ENCODE measurements around the gene RNF150.

RNF150 gene

DNA sequence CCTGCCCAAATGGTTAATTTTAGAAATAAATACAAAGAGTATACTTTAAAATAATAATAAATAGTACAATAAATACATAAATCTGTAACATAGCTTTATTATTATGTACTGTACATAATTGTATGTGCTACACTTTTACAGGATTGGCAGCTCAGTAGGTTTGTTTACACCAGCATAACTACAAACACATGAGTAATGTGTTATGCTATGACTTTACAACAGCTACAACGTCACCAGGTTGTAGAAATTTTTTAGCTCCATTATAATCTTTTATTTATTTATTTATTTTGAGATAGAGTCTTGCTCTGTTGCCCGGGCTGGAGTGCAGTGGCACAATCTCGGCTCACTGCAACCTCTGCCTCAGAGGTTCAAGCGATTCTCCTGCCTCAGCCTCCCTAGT is 31.8 kb downstream of the RNF150 start:
- TF ChIP-seq POLR2A (IDR thresholded peaks at IDR 0.05; ENCODE audit: low read depth, low read length) (no peak), TAF1 (IDR thresholded peaks at IDR 0.05; ENCODE audit: borderline replicate concordance, low read depth, low read length) (no peak), POLR2AphosphoS5 (IDR thresholded peaks at IDR 0.05; ENCODE audit: low read depth, low read length) (no peak)
- FAIRE-seq (no peak), DNase-seq (ENCODE audit: insufficient read length) (no peak)

DNA sequence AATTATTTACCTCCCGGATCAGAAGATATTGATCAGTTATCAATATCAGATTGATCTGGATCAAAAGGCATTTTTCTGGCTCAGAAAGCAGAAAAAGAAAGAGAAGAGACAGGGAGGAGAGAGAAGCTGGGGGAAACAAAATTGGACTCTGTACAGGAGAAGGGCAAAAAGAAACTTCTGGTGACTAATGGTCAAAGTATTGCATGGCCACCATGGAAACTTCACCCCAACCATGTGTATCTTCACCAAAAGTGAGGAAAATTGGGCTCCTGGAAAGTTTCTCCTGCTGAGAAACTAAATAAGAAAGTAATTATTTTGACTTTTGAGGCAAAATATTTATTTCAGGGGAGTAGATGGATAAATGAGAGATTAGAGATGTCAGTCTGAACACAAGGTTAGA is 33.9 kb downstream of the RNF150 start:
- TF ChIP-seq POLR2AphosphoS5 (IDR thresholded peaks at IDR 0.05; ENCODE audit: low read depth, low read length), result no peak
- no peak for TF ChIP-seq POLR2A (IDR thresholded peaks at IDR 0.05; ENCODE audit: low read depth, low read length)
- TF ChIP-seq TAF1 (IDR thresholded peaks at IDR 0.05; ENCODE audit: borderline replicate concordance, low read depth, low read length), result no peak
- DNase-seq (ENCODE audit: insufficient read length) (no peak), FAIRE-seq (no peak)

DNA sequence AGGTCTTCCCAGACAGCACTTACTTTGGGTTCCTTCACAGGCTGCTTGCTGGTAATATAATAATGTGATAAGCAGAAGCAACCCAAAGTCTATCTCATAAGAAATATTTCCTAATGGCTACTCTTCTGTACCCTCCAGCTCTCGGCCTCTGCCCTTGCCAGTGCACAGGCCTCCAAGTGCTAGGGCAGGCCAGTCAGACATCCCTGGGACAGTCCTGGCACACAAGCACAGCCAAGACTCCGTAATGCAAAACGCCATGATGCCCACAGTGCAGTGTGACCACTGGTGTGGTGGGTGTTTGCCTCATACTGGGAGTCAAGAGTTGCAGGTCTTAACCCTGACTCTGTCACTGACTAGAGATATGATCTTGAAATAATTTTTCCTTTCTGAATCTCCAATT is 35.1 kb downstream of the RNF150 start:
- FAIRE-seq (no peak), DNase-seq (ENCODE audit: insufficient read length) (no peak)
- TF ChIP-seq POLR2A (IDR thresholded peaks at IDR 0.05; ENCODE audit: low read depth, low read length) (no peak), POLR2AphosphoS5 (IDR thresholded peaks at IDR 0.05; ENCODE audit: low read depth, low read length) (no peak), TAF1 (IDR thresholded peaks at IDR 0.05; ENCODE audit: borderline replicate concordance, low read depth, low read length) (no peak)

GRCh38 chr4:141090473-141090872 is 42.8 kb downstream of the RNF150 start:
- FAIRE-seq, result no peak
- TF ChIP-seq POLR2A (IDR thresholded peaks at IDR 0.05; ENCODE audit: low read depth, low read length) (no peak), POLR2AphosphoS5 (IDR thresholded peaks at IDR 0.05; ENCODE audit: low read depth, low read length) (no peak), TAF1 (IDR thresholded peaks at IDR 0.05; ENCODE audit: borderline replicate concordance, low read depth, low read length) (no peak)

GRCh38 chr4:141081921-141082395 is 51.3 kb downstream of the RNF150 start:
- TF ChIP-seq POLR2A (IDR thresholded peaks at IDR 0.05; ENCODE audit: low read depth, low read length), result no peak
- TF ChIP-seq POLR2AphosphoS5 (IDR thresholded peaks at IDR 0.05; ENCODE audit: low read depth, low read length), result no peak
- no peak for TF ChIP-seq TAF1 (IDR thresholded peaks at IDR 0.05; ENCODE audit: borderline replicate concordance, low read depth, low read length)
- no peak for FAIRE-seq
- DNase-seq (ENCODE audit: insufficient read length), result no peak

More at GRCh38 chr4:141090473-141090872, 42.8 kb downstream of the RNF150 start:
- no peak for DNase-seq (ENCODE audit: insufficient read length)

DNA sequence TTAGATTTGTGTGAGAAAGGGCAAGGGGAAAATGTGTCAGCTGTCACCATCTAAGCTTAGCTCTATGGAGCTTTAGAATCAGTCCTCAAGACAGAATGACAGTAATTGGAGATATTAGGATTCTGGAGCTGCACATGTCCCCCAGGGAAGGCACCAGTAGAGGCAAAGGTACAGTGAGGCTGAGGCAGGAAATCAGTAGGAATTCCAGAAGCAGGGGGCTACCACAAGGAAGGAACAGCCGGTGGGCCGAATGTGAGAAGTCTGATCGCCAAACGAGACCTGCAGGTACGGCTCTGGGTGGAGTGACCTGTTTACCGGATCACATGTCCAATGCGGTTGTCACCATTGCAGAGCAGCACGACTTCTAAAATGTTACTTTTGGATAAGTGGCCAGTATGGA is 52.6 kb downstream of the RNF150 start:
- DNase-seq (ENCODE audit: insufficient read length), result no peak
- no peak for FAIRE-seq
- TF ChIP-seq POLR2A (IDR thresholded peaks at IDR 0.05; ENCODE audit: low read depth, low read length) (no peak), TAF1 (IDR thresholded peaks at IDR 0.05; ENCODE audit: borderline replicate concordance, low read depth, low read length) (no peak), POLR2AphosphoS5 (IDR thresholded peaks at IDR 0.05; ENCODE audit: low read depth, low read length) (no peak)

DNA sequence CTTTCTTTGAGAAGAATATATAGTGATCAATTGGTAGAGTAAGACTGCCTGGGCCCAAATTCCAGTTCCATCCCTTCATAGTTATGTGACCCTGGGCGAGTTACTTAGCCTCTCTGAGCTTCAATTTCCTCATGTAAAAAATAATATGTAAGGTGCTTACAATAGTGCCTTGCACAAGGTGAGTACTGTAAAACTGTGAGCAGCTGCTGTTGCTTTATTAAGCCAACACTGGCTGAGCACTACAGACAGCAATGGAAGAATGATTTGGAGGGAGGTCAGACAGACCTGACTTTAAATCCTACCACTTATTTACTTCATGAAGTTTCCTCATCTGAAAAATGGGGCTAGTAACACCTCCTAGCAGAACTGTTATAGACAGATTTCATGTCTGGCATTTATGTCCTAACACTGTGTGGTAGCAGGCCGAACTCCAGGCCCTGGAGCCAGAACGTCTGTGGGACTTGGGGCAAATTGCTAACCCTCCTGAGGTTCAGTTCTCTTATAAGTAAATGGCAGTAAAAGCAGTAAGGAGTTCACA is 53.8 kb downstream of the RNF150 start:
- TF ChIP-seq POLR2A (IDR thresholded peaks at IDR 0.05; ENCODE audit: low read depth, low read length), result no peak
- no peak for TF ChIP-seq TAF1 (IDR thresholded peaks at IDR 0.05; ENCODE audit: borderline replicate concordance, low read depth, low read length)
- no peak for TF ChIP-seq POLR2AphosphoS5 (IDR thresholded peaks at IDR 0.05; ENCODE audit: low read depth, low read length)
- no peak for FAIRE-seq
- DNase-seq (ENCODE audit: insufficient read length), result no peak

DNA sequence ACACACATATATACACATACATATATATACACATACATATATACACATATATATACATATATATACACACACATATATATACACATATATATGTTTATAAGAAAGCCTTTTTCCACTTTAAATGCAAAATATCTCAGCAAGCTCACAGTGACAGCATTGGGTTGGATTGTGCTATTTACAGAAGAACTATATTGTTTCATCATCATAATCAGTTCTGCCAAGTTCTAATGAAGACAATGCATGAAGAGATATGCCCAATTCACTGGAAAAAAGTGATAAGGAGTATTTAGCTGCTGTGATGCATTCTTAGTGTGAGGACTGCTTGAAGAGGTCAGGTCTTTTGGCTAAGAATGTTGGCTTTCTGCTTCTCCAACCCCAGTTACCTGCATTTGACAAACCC is 54.4 kb downstream of the RNF150 start:
- TF ChIP-seq TAF1 (IDR thresholded peaks at IDR 0.05; ENCODE audit: borderline replicate concordance, low read depth, low read length) (no peak), POLR2A (IDR thresholded peaks at IDR 0.05; ENCODE audit: low read depth, low read length) (no peak), POLR2AphosphoS5 (IDR thresholded peaks at IDR 0.05; ENCODE audit: low read depth, low read length) (no peak)
- FAIRE-seq (no peak), DNase-seq (ENCODE audit: insufficient read length) (no peak)

GRCh38 chr4:141077611-141078225 is 55.6 kb downstream of the RNF150 start:
- no peak for DNase-seq (ENCODE audit: insufficient read length)
- no peak for FAIRE-seq
- no peak for TF ChIP-seq POLR2A (IDR thresholded peaks at IDR 0.05; ENCODE audit: low read depth, low read length)
- no peak for TF ChIP-seq POLR2AphosphoS5 (IDR thresholded peaks at IDR 0.05; ENCODE audit: low read depth, low read length)
- TF ChIP-seq TAF1 (IDR thresholded peaks at IDR 0.05; ENCODE audit: borderline replicate concordance, low read depth, low read length), result no peak

DNA sequence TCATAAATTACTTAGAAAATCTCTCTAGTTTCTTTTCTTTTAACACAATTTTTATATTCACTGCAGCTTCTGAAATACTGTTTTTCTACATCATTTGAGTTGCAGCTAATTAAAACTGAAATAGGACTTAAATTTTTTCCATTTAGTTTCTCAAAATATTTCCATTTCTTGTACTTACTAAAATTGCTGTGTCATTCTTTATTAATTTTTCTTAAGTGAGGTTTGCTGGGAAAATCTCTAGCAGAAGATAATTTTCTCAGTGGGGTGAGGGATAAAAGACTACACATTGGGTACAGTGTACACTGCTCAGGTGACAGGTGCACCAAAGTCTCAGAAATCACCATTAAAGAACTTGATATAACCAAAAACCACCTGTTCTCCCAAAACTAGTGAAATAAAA is 57.7 kb downstream of the RNF150 start:
- TF ChIP-seq POLR2A (IDR thresholded peaks at IDR 0.05; ENCODE audit: low read depth, low read length), result no peak
- no peak for TF ChIP-seq POLR2AphosphoS5 (IDR thresholded peaks at IDR 0.05; ENCODE audit: low read depth, low read length)
- no peak for TF ChIP-seq TAF1 (IDR thresholded peaks at IDR 0.05; ENCODE audit: borderline replicate concordance, low read depth, low read length)
- no peak for FAIRE-seq
- no peak for DNase-seq (ENCODE audit: insufficient read length)

DNA sequence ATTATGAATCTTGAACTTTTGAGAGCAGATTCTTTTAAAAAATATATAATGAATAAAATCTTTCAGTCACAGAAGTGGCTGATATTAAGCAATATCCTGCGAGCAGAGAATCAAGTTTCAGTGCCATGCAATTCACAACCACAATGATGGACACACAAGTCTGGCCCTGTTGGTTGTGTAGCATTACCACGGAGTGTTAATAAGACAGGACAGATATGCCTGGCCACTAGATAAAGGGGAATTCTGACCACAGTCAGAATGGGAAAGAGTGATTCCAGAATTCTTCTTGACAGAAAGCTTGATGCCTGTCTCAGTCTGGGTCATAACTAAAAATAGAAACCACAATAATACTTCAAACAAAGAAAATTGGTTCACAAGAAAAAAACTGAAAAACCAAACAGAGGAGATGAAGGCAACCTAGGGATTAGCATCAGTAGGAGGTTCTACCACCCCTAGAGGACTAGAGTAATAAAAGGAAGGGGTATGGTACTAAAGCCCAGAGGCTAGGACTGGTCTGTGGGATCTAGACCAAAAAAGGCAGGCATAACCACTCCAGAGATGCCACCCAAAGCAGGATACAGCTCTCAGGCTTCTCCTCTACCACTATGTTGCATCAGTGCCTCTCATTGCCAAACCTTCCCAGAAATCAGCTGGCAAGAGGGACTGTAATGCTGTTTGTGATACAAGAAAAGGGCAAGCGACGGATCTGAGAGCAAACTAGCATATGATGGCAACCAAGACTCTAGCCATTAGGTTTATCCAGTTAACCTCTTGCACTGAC is 59.0 kb downstream of the RNF150 start:
- FAIRE-seq (peak; percentile 36), DNase-seq (ENCODE audit: insufficient read length) (no peak)
- TF ChIP-seq TAF1 (IDR thresholded peaks at IDR 0.05; ENCODE audit: borderline replicate concordance, low read depth, low read length) (no peak), POLR2AphosphoS5 (IDR thresholded peaks at IDR 0.05; ENCODE audit: low read depth, low read length) (no peak), POLR2A (IDR thresholded peaks at IDR 0.05; ENCODE audit: low read depth, low read length) (no peak)

Measured in GM12892 (cell line).